ENCODE data around the gene TAB2. TPM values are rescaled to one million over a fixed set of nuclear protein-coding genes. Genes with fewer than 3 reads are reported as not detected.
"Not testable (repeated sequence)": the region's sequence is repeated elsewhere in the genome, so short reads cannot be mapped to it uniquely, and the experiment has no call there.

Gene TAB2
- total RNA-seq, 1 donor from 2014 or later: 51.0 TPM

DNA sequence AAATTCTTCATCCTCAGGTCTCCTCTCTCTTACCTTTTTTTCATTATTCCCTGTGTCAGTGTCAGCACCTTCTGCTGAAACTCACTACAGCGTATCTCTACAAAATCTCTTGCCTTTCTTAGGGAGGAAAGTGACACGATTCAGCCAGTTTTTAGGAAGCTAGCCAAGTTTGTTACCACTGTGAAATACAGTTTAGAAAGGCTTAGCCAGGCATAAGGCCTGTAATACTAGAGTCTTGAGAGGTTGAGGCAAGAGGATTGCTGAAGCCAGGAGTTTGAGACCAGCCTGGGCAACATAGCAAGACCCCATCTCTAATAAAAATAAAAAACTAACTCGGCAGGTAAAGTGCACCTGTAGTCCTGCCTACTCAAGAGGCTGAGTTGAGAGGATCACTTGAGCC is 16.7 kb downstream of the TAB2 start:
- no peak for DNase-seq (ENCODE audit: low spot score)

DNA sequence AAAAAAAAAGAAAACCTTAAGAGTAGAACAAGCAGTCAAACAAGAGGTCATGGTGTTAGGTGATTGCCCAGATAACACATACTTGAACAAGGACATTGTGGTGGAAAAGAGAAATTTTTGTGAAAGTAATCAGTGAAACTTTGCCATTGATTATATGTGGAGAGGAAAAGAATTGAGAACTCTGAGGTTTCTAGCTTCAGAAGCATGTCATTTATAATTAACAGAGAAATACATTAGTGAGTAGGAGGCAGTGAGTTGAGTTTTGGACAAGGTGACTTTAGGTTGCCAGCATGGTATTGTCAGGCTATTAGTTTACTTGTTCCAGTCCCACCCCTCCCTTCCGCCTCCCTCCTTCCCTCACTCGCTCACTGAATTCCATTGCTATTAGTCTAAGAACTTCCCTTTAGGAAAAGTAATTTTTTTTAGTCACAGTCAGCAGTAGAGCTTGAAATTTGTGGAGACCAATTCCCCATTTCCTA is 17.2 kb downstream of the TAB2 start:
- peak; percentile 59 for DNase-seq (ENCODE audit: low spot score)

DNA sequence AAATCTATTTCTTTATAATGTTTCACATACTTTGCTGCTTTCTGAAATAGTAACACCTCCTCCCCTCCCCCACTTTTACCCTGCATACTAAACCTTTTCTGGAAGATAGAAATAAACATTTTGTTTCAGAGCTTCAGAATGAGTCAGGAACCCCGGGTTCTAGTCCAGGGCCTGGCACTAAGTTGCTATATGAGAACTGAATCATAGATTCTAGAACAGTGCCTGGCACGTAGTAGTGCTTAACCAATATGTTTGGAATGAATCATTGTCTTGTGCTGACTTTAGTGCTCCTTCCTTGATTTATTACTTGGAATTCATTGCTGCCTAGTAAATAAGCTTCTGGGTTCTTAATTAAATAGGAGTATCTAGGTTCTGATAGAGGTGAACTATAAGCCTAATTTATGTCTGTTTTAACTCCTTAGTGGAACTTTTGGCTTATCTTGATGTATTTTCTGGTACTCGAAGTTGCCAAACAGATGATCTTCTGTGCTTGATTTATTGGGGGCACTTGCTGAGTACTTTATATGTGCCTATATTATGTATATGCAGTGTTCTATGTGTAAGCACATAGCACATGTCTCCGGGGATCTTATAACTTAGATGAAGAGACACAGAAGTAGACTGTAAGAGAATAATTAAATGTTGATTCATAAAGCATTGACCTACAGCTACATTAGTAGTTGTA is 18.6 kb downstream of the TAB2 start:
- no peak for DNase-seq (ENCODE audit: low spot score)

DNA sequence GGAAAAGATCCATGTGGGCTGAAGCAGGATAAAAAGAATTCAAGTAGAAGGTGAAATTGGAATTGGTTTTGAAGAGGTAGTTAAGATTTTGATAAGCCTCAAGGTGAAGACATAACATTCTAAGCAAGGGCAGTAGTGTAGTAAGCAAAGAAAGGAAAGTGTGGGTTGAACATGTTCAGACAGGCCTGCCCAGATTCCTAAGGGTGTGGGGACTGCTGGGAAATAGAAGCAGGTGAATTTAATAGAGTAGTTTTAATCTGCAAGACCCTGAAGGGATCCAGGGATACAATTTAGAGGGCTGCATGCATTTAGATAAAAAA is 19.1 kb downstream of the TAB2 start:
- peak; percentile 45 for DNase-seq (ENCODE audit: low spot score)

DNA sequence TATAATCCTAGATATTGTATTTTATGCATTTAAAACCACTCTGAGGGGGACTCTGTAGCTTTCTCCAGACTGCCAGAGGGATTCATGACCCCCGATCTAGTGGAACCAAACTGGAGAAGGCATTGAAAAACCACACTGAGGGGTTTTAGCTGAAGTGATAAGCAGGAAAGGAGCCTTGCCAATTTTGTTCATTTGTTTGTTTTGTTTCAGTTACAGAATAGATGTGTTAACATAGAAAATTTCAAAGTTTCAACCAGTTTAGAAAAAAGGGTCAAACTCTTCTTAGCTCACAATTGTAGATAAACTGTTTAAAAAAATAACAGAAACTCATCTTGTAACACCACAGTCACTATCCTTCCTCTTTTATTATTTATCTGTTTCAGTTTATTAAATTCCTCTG is 19.8 kb downstream of the TAB2 start:
- DNase-seq (ENCODE audit: low spot score): no peak

DNA sequence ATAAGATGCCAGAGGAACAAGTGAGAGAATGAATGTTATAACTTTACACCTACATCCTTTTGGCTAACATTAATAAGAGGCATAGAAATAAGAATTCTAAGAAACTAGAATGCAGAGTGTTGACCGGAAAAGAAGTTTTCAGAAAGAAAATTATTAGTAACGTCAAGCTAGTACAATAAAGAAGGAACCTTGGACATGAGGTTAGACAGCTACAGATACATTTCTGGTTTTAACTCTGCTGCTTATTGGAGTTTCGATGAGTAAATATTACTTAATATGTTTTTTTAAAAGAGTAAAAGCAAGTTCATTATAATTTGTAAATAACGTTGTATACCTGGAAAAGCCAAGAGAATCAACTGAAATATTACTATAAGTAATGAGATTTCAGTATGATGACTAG is 22.7 kb downstream of the TAB2 start:
- no peak for DNase-seq (ENCODE audit: low spot score)

DNA sequence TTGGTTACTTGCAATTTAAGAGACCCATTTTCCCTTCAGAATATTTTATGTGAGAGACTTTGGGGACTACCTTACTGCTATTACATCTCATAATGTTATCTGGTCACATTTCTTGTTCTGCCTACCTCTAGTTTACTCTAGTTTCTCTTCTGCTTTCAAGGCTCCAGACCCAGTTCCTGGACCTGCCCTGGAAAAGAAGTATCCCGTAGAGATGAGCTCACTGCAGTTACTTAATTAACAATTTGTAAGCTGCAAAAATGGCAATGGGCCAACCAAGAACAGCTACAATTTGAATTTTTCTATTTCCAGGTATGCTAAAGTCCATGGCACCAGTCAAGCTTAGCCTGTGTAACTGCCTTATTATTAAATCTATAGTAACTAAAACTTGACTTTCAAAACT is 25.0 kb downstream of the TAB2 start:
- no peak for DNase-seq (ENCODE audit: low spot score)

DNA sequence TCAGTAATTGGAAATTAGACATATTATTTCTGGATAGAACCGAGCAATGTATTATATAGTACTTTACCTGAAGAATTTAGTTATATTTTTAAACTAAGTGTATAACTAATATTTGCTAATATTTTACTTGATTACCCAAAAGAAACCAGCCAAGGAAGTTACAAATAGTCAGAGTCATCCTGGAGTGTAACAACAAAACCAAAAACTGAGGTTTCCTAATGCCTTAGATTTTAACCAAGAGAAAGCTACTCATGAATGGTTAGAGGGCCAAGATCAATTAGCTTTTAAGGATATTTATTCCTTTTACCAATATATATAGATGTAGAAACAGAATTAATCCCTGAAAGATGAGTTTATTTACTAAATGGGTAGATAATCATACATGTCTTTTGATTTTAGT is 26.0 kb downstream of the TAB2 start:
- DNase-seq (ENCODE audit: low spot score): no peak

DNA sequence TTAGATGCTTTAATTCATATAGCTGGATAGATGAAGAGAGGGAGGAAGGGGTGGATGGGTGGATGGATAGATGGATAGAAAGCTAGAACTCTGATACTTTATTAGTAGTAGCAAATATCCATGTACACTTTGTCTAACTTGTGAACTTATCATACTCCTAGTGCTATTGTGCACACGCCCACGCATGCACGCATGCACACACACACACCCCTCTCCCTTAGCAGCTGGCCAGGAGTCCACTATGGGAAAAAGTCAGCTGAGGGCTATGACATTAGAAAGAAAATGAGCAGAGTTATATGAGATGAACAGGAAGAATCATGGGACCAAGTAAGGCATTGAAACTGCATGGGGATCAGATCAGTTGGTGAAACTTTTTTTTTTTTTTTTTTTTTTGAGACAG is 28.6 kb downstream of the TAB2 start:
- DNase-seq (ENCODE audit: low spot score): no peak

DNA sequence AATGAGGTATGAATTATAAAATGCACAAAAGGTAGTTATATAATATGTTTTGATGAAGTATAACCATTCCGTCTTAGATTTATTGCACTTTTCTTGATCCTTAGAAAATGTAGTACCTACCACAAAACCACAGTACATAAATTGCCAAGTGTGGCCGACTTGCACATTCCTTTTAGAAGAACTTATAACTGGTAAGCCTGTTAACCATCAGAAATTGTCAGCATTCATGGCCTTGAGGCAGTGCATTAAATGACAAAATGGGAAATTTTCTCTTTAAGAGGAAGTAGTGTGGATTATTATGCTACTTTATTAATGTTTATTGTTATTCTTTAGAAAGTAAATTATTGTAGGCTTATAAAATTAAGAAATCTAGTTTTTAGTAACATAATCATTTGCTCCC is 29.6 kb downstream of the TAB2 start:
- DNase-seq (ENCODE audit: low spot score): peak; percentile 56

DNA sequence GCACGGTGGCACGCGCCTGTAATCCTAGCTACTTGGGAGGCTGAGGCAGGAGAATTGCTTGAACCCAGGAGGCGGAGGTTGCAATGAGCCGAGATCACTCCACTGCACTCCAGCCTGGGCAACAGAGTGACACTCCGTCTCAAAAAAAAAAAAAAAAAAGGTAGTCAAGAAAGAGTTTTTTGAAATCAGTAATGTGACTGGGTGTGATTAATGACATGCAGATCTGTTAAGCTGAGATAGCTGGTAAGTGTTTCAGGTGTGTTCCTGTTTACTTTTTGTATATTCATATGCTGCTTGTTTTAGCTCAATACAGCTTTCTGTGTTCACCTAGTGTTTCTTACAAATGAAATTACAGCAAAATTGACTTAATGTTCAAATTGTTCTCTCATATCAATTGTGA is 31.8 kb downstream of the TAB2 start:
- DNase-seq (ENCODE audit: low spot score): not testable (repeated sequence)

DNA sequence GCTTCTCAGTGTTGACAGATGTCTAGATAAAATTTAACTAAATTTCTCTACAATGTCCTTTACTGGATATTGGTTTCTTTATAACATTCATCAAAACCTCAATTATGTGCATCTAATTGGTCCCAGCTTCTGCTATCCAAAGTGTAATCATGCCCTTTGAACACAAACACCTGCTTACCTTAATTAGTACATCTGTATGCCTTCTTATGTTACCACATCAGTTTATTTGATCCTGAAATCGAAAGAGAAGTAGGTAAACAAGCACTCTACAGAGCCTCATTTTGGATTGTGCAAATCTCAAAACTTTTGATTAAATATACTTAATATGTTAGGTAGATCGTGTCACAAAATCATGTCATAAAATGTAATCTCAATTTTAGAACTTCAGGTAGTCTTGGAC is 36.5 kb downstream of the TAB2 start:
- DNase-seq (ENCODE audit: low spot score): no peak

DNA sequence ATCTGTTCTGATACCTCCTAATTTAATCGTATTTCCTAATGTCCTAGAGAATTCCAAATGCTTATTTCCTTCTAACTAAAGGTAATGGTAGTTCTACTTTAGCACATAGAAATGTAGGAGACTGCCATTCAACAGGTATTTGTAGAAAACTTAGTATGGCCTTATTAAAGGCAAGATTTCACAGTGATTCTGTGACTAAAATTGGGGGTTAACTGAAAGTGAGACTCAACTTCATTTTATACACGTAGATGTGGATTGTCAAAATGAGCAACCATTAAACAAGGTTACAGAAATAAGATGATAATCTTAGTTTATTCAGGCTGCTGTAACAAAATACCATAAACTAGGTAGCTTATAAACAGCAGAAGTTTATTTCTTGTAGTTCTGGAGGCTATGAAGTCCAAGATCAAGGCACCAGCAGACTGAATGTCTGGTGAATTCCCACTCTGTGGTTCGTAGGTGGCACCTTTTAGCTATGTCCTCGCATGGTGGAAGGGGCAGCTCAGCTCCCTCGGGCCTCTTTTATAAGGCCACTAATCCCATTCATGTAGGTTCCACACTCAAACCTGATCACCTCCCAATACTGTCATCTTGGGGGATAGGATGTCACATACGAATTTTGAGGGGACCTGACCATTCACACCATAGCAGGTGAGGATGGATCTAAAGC is 38.7 kb downstream of the TAB2 start:
- no peak for DNase-seq (ENCODE audit: low spot score)

DNA sequence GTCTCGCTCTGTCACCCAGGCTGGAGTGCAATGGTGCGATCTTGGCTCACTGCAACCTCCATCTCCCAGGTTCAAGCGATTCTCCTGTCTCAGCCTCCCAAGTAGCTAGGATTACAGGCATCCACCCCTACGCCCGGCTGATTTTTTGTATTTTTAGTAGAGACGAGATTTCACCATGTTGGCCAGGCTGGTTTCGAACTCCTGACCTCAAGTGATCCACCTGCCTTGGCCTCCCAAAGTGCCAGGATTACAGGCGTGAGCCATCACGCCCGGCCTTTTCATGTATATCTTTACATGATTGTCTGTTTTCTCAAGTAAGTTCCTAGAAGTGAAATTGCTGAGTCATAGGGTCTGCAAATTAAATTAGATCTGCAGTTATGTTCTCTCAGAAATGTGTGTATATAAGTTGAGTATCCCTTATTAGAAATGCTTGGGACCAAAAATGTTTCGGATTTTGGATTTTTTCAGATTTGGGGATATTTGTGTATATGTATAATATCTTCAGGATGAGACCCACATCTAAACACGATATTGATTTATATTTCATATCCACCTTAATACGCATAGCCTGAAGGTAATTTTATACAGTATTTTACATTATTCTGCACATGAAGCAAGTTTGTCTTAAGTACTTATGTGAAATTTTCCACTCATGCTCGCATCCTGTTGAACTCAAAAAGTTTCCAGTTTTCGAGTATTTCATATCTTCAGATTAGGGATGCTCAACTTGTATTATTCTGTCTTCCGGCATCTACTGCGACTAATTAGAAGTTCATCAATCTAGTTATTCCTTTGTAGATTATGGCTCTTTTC is 40.4 kb downstream of the TAB2 start:
- DNase-seq (ENCODE audit: low spot score): no peak

DNA sequence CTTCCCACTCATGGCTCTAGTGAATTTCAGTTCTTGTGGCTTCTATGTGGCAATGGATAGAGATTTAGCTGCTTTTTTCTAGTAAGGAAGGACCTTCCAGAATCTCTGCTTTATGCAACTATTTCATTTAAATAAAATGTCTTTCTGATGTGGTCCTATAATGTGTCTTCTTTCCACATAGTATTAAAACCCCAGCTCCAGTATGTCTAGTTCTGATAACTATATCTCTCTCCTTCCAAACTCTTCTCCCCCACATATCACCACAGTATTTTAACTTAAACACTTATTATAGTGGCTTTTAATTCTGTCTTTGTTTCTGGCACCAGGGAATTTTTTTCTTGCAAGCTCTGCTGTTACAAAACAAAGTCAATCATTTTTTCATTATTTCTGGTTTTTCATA is 41.9 kb downstream of the TAB2 start:
- DNase-seq (ENCODE audit: low spot score): no peak

DNA sequence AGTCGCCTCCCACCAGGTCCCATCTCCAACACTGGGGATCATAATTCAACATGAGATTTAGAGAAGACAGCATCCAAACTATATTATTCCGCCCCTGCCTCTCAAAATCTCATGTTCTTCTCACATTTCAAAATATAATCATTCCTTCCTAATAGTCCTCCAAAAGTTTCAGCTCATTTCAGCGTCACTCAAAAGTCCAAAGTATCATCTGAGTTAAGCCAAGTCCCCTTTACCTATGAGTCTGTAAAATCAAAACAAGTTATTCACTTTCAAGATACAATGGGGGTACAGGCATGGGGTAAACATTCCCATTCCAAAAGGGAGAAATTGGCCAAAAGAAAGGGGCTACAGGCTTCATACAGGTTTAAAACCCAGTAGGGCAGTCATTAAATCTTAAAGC is 43.0 kb downstream of the TAB2 start:
- DNase-seq (ENCODE audit: low spot score): no peak

DNA sequence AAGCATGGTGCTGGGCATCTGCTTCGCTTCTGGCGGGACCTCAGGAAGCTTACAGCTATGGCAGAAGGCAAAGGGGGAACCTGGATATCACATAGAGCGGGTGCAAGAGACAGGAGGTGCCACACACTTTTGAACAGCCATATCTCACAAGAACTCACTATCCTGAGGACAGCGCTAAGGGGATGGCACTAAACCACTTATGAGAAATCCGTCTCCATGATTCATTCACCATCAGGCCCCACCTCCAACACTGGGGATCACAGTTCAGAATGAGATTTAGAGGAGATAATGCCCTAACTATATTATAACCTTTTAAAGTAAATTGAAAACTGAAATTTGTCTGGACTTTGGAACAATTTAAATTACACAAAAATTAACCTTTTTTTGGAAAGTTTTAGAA is 44.8 kb downstream of the TAB2 start:
- DNase-seq (ENCODE audit: low spot score): no peak

DNA sequence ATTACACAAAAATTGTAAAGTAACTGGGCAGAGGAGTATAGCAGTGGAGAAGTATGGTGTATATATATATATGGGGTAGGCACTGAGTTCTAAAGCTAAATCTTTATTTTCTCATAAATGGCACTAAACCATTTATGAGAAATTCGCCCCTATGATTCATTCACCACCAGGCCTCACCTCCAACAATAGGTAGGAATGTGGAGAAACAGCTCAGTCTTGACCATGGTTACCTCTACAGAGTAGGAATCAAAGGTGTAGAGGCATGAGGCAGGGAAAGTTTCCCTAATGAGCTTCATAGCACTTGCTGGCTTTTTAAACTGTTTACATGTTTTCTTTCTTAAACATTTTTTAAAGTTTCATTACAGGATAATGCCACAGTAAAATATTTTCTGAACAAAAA is 45.6 kb downstream of the TAB2 start:
- DNase-seq (ENCODE audit: low spot score): no peak

DNA sequence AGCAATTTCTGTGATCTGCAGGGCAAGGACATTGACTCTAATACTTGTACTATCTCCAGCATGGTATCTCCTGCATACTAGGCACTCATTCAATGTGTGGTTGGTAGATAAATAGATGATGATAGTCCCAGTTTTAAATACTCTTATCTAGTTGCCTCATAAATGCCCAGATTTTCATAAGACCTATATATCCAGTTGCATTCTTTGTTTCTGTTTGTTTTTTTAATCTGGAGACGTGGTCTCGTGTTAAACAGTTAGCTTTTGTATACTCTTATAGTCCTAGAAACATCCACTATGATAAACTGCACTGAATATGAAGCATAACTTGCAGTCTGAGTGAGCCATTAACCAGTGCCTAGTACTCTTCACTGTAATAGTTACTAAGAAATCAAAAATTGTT is 47.0 kb downstream of the TAB2 start:
- DNase-seq (ENCODE audit: low spot score): no peak

DNA sequence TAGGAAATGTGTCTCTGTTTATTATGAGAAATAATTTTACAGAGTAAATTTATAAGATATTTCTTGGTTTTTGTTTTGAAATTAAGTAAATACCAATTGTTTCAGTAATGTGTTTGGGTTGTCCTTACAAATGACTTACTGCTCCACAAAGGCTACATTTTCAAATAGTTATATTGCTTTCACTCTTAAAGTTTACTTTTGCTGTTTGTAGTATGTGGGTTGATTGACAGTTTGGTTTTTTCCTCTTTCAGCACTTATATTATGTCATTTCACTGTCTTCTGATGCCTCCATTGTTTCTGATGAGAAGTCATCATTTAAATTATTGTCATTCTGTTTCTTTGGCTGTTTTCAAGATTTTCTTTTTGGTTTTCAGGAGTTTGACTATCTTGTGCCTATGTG is 47.7 kb downstream of the TAB2 start:
- DNase-seq (ENCODE audit: low spot score): no peak

DNA sequence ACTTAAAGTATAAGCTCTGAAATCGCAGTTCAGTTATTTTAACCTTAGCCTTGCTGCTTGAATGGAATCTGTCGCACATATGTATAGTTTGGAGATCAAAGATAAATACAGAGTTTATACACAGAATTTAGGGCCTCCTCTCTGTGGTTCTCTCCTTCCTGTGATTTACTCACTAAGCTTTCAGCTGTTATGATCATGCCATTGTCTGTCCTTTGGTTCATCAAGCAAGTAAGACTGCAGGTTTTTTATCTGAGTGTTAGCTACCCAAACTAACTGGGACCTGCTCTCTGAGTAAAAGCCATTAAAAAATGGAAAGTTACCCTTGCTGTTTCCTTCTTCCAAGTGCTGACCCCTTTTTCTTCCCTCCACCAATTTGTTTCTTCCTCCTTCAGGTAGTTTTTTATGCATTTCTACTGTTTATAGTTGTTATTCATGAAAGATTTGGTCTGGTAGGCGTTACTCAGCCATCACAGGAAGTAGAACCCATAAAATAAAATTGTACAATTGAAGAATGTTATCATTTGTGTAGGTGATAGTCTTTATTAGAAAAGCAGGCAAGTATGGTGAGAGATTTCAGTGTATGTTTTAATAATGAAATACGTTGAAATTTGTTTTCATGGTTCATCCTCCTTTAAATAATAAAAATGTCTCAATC is 48.9 kb downstream of the TAB2 start:
- no peak for DNase-seq (ENCODE audit: low spot score)

DNA sequence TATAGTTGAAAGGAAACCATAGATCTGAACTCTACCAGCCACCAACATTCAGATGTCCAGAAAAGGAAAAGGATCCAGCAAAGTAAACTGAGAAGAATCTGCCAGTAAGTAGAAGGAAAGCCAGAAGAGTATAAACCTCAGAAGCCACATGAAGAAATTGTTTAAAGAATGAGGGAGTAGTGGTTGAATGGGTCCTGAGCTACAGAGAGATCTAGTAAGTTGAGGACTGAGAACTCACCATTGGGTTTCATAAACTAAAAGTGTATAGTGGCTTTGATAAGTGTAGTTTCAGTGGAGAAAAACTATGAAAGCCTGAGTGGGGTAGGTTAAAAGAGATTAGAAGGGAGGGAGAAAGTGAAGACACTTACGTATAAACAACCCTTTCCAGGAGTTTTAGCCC is 50.6 kb downstream of the TAB2 start:
- DNase-seq (ENCODE audit: low spot score): no peak
